GM19438 (cell line): ENCODE measurements around the gene KCNT1.
"Not testable (repeated sequence)": the region's sequence is repeated elsewhere in the genome, so short reads cannot be mapped to it uniquely, and the experiment has no call there.

ENCODE experiments used
- ATAC-seq: cut with Tn5 transposase; IDR thresholded peaks from one replicate; pipeline ENCODE4 v1.9.1; 2021; ENCODE audit warnings: low read depth; ENCODE audit not compliant: unreplicated experiment

The KCNT1 gene

GRCh38 chr9:135701959-135702721 lies at the start of gene KCNT1:
Gene KCNT1, plus strand, starts transcription at chr9:135702185. Its CDS starts 74 bp downstream, at chr9:135702259.
- no peak for ATAC-seq

GRCh38 chr9:135655317-135655716 lies 46.7 kb upstream of the KCNT1 start:
- ATAC-seq = no peak

- ATAC-seq = no peak
These were observed 44.6 kb upstream of the KCNT1 start for GRCh38 chr9:135657416-135657815.

DNA sequence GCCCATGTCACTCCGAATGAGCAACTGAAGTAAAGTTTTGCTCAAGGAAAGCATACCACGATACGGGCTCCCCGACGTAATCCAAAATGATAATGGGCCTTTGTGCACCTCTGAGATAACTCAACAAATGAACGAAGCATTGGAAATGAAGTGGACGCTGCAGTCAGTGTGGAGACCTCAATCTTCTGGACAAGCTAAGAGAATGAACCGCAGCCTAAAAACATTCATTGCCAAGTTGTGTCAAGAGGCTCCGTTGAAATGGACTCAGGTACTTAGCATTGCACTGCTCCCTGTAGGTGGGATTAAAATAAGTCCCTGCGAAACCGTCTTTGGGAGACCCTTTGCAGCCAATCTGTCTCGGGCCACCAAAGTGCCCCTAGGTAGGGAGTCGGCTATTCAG lies 42.7 kb upstream of the KCNT1 start:
- ATAC-seq = no peak

DNA sequence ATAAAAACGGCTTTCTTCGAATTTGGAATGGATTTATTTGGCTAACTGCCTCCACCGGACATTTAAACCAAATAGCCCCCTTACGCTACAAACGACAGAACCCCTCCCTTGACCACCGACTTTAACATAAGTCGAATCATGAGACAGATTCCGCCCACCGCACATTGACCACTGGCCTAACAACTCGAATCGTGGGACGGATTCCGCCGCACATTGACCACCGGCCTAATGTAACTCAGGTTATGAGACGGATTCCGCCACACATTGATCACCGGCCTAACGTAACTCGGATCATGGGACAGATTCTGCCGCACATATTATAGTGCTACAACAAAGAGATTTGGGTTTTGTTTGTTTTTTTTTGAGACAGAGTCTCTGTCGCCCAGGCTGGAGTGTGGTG lies 41.6 kb upstream of the KCNT1 start:
- no peak for ATAC-seq

- ATAC-seq = no peak
These were observed 40.0 kb upstream of the KCNT1 start for GRCh38 chr9:135661816-135662560.

DNA sequence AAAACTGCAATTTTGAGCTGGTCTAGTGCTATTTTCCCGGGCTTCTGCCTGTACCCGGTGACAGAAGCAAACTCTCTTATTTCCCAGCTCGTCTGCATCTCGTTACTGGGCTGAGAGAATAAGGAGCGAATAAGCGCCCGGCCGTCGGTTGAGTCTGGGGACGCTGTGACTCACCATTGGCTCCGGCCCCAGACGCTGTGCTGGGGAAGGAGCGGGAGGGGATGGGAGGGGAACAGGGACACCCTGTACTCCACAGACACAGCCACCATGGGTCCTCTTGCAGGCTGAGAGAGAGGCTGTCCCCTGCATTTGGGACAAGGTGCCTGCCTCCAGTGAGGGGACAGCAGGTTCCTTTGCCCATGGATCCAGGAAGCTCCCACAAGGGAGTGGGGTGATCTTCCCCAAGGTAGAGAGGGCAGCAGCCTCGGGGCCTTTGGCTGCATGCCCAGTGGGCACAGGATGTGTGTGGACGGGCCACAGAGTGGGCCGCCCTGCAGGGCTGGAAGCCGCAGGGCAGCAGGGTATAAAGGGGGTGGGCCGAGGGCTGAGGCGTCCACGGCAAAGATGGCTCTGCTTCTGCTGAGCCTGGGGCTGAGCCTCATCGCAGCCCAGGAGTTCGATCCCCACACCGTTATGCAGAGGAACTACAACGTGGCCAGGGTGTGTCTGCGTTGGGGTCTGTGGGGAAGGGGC lies 39.1 kb upstream of the KCNT1 start, which contains the start of gene LCN9:
TSS of gene LCN9 (plus strand) at position 552 of the 693 bp plus-strand sequence. CDS start at position 565, 13 bp downstream.
- ATAC-seq = no peak

GRCh38 chr9:135663451-135663770 lies 38.6 kb upstream of the KCNT1 start:
- no peak for ATAC-seq

DNA sequence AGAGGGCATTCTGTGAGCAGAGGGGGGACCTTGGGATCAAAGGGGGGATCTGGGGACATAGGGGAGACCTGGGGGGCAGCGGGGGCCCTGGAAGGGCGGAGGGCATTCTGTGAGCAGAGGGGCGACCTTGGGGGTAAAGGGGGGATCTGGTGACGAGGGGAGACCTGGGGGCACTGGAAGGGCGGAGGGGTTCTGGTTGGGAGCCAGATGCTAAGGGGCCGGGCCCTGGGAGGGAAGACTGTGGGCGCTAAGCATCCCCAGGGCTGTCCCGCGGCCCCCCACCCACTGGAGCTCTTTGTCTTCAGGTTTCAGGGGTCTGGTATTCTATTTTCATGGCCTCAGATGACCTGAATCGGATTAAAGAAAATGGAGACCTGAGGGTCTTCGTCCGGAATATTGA lies 38.1 kb upstream of the KCNT1 start:
- ATAC-seq = no peak

DNA sequence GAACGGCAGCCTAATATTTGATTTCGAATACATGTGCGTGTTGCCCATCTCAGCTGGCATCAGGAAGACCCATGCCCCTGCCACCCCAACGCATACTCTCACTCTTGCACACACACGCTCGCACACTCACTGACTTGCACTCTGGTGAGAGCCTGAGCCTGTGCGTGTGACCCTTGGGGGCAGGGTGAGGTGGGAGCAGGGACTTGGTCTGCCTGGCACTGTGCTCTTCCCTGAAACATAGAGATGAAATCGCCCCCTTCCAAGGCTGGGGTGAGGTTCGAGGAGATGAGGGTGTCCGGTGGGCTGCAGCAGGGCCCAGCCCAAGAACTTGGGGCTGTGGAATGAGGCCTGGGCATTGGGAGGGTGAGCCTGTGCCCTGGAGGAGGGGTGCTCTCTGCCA lies 37.7 kb upstream of the KCNT1 start:
- no peak for ATAC-seq

- no peak for ATAC-seq
These were observed 36.9 kb upstream of the KCNT1 start for GRCh38 chr9:135664801-135665794.

DNA sequence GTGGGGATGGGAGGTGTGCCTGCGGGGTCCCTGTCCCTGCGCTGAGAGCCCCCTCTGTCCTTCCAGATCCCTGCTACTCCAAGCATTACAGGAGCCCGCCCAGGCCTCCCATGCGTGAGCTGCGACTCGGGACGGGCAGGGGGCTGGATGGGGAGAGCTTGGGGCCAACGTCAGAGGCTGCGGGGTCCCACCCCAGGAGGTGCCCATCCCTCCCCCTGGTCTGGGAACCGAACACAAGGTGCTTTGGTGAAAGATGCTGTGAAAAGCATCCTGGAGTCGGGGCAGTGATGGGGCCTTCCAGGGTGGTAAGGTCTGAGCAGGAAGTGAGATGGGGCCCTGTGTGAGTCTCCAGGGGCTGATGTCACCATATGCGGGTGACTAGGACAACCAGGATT lies 36.2 kb upstream of the KCNT1 start:
- no peak for ATAC-seq

DNA sequence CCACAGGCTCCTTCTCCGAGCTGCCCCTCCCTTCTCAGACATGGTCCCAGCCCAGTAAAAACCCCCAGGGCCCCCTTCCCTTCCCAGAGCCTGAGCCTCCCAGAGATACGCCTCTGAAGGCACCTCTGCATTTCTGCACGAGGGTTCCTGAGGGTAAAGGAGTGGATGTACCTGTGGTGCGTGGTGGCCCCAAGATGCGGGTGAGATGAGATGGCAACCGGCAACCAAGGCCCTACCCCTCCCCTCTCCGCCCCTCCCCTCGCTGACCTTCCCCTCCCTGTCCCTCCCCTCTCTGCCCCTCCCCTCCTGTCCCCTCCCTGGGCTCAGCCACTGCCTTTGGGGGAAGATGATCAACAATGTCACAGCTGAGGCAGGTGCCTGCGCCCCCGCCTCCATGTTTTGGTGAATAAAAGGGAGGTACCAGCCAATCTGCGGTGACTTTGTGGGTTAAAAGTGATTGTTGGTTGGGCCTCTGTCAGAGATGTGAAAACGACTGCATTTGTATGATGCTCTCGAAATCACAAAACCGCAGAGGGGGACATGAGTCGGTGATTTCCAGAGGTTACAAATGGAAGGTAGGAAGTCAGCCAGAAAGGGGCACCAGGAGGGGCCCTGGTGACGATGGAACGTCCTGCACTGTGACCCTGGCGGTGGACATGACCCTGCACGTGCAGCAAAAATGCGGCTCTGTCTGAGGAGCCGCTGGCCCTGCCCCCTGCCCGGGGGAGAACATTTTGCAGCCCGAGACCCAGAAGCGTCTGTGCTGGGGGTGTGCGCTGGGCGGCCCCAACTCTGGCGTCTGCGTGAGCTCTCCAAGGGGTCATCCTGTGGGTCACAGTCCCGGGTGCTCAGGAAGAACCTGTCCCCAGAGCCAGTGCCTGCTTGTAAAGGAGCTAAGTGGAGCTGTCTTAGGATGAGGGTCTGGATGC lies 35.2 kb upstream of the KCNT1 start:
- ATAC-seq = no peak

- ATAC-seq = no peak
These were observed 34.5 kb upstream of the KCNT1 start for GRCh38 chr9:135667463-135668001.

GRCh38 chr9:135669018-135669417 lies 33.0 kb upstream of the KCNT1 start:
- not testable (repeated sequence) for ATAC-seq

DNA sequence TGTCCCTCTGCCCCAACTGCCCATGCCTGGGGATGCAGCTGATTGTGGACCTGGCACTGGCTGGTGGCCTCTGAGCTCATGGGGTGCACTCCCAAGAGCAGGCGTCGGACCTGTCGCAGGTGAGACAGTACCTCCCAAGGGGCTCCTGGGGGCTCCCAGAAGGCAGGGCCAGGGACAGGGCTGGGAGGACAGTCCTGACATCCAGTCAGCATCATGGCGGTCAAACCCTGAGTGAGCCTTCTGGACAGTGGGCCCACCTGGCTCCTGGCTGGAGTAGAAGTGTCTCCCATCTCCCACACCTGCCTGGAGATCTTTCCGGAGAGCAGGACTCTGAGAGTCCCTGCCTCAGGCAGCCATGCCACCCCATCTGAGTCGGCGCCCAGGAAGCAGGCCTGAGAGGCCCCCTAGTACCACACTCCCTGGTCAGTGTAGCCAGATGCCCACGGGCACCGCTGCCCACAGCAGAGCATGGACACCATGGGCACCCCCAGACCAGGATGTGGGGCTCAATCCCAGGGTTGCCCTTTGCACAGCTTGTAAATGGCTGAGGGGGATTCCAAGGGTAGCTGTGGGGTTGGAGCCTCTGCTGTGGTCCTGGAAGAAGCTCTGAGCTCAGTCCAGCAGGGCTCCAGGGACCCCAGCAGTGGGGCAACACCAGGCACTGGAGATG lies 32.2 kb upstream of the KCNT1 start:
- ATAC-seq = no peak

DNA sequence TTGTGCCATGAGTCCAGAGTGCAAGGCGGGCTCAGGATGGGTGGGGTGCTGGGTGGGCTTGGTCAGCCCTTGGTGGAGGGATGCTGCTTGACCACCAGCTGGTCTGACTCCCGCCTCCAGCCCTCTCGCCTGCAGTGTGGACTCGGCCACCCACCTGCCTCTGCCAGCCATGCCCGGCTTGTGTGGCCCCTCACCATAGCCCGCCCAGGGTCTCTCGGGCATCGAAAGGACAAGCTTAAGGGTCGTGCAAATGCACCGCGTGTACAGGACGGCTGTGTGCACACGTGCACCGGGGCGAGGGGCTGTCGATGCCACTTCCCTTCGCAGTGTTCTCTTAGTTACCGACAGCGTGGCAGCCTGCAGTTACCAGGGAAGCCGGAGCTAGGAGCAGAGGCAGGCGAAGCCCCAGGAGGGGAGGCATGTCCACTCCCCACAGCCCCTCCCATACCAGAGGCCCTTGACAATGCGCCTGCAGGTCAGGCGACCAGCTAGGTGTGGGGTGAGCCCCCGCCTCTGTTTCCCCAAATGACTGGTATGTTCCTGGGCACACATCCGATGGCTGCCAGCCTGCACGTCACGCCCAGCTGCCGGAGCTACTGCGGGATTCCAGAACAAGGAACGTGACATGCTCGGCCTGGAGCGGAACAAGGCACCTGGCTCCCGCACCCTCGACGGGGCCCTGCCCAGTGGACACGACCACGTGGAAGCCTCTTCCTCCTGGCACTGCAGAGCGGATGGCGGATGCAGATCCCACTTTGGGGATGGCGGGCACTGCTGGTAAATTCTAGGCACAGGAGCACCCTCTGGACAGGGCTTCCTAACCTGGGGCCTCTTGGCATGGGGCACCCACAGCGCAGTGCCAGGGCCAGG lies 31.0 kb upstream of the KCNT1 start:
- ATAC-seq = no peak
